ENCODE data around the gene TBC1D5.

DNA sequence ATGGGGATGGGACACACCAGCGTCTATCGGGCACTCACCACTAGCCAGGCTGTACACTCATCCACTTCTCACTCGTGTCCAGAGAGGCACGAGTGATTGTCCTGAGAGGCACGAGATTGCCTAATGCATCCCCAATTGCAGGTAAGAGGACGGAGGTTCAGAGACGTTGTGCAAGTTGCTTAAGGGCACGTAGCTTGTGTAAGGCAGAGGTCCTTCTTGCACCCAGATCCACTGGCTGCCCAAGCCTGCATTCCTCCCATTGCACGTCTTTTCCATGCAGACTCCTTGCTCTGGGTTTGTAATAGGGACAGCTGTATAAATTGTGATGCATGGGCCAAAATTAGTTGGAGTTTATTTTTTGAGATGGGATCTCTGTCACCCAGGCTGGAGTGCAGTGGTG, 593.4 kb downstream of the TBC1D5 start:
- TF ChIP-seq, protein P1, sequence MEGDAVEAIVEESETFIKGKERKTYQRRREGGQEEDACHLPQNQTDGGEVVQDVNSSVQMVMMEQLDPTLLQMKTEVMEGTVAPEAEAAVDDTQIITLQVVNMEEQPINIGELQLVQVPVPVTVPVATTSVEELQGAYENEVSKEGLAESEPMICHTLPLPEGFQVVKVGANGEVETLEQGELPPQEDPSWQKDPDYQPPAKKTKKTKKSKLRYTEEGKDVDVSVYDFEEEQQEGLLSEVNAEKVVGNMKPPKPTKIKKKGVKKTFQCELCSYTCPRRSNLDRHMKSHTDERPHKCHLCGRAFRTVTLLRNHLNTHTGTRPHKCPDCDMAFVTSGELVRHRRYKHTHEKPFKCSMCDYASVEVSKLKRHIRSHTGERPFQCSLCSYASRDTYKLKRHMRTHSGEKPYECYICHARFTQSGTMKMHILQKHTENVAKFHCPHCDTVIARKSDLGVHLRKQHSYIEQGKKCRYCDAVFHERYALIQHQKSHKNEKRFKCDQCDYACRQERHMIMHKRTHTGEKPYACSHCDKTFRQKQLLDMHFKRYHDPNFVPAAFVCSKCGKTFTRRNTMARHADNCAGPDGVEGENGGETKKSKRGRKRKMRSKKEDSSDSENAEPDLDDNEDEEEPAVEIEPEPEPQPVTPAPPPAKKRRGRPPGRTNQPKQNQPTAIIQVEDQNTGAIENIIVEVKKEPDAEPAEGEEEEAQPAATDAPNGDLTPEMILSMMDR (IDR thresholded peaks at IDR 0.05): no peak
- no peak for TF ChIP-seq POLR2A (IDR thresholded peaks at IDR 0.05)
